ENCODE results near the gene RHEBL1. TPM values are rescaled to one million over a fixed set of nuclear protein-coding genes. Genes with fewer than 3 reads are reported as not detected.

Gene RHEBL1
- total RNA-seq, 2 donors from 2014 or later: 0.35 TPM; not detected in 1

DNA sequence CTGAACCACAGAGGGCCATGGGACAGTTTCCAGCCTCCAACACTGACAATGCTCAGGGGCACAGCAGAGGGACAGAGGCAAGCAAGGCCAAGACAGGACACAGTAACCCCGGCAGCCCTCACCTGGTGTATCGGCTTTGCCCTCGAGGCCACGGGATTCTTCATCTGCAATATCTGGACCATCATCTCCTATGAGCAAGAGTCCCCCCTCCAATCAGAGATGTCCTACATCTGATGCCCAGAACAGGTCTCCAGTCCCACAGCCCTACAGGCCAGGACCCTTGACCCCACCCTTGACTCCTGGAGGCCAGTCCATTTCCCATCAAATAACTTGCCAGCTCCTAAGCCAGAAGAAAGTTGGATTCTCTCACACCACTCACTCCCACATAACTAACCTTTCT, 26.5 kb downstream of the RHEBL1 start:
- Histone ChIP-seq H3K4me1 (no peaks in the 10 kb centered on the region), H3K27me3 (no peaks in the 10 kb centered on the region), H3K4me3 (no peak overlapping the region), H3K36me3 (peaks cover 100% of the 10 kb centered on the region), H3K9me3 (no peaks in the 10 kb centered on the region), H3K27ac (no peak overlapping the region)
- DNase-seq (ENCODE audit: low spot score): no peak
- TF ChIP-seq CTCF (IDR thresholded peaks at IDR 0.05): no peak

- no peaks in the 10 kb centered on the region for H3K27me3 ChIP-seq
- no peak overlapping the region for H3K27ac ChIP-seq
- no peak for TF ChIP-seq CTCF (IDR thresholded peaks at IDR 0.05)
- no peaks in the 10 kb centered on the region for H3K4me1 ChIP-seq
- DNase-seq (ENCODE audit: low spot score): no peak
- no peak overlapping the region for H3K4me3 ChIP-seq
- H3K36me3 ChIP-seq: peaks cover 100% of the 10 kb centered on the region
- no peaks in the 10 kb centered on the region for H3K9me3 ChIP-seq
These were observed 27.8 kb downstream of the RHEBL1 start for GRCh38 chr12:49041881-49042484.

DNA sequence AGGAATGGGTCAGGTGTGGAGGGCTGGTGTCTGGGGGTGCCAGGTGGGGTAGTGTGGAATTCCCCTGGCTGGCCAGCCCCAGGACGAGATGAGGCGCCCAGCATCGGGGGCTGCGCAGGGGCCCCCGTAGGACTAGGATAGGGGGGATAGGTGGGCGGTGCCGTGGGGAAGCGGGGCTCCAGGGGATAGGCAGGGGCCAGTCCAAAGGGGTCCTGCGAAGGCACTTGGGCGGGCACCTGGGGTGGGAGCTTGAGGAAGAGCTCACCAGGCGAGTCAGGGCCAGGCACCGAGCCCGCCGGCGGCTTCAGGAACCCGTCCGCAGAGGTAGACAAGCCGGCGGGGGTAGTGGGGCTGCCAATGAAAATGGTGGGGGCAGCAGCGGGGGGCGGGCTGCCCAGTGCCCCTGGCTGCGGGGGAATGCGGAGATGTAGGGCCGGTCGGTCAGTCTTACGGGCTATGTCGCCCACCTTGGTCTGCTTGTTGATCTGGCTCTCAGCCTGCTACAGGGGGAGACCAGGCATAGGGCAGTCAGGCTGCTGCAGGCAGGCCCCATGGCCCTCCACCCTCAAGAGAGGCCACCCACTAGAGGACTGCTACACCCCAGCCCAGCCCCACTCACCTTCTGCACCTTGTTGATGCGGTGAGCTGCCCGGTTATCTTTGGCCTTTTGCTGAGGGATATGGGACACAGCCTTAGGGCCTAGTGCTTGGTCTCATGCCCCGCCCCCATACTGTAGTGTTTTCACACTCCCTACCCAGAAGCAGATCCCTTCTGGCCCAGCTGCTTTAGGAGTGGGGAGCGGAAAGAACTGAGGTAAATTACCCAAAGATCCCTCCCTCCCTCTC, 28.5 kb downstream of the RHEBL1 start:
- no peak for TF ChIP-seq CTCF (IDR thresholded peaks at IDR 0.05)
- DNase-seq (ENCODE audit: low spot score): no peak
- H3K9me3 ChIP-seq: no peaks in the 10 kb centered on the region
- H3K27ac ChIP-seq: no peak overlapping the region
- no peaks in the 10 kb centered on the region for H3K27me3 ChIP-seq
- H3K36me3 ChIP-seq: peaks cover 95% of the 10 kb centered on the region
- H3K4me1 ChIP-seq: no peaks in the 10 kb centered on the region
- no peak overlapping the region for H3K4me3 ChIP-seq

DNA sequence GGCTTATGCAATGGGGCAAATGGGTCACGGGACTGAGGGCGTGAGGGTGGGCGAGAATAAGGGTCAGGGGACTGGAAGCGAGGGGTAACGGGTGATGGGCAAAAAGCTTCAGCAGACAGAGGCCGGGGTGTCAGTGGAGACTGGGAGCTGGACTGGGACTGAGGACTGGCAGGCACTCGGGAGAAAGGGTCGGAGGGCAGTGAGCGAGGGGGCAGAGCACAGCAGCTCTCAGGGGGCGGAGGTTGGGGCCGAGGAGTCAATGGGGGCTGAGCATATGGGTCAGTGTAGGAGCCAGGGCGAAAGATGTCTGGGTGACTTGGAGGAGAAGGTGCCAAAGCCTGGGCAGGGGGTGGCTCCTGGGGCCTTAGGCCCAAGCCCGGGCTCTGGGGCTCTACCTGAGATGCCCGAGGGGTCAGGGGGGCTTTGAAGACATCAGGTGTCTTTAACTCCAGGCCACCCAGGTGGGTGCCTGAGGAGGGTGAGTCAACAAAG, 29.4 kb downstream of the RHEBL1 start:
- no peak for DNase-seq (ENCODE audit: low spot score)
- no peaks in the 10 kb centered on the region for H3K9me3 ChIP-seq

More for the DNA sequence above, 29.4 kb downstream of the RHEBL1 start:
- H3K27me3 ChIP-seq: no peaks in the 10 kb centered on the region
- H3K4me3 ChIP-seq: no peak overlapping the region
- no peaks in the 10 kb centered on the region for H3K4me1 ChIP-seq
- no peak for TF ChIP-seq CTCF (IDR thresholded peaks at IDR 0.05)
- H3K27ac ChIP-seq: no peak overlapping the region
- H3K36me3 ChIP-seq: peaks cover 93% of the 10 kb centered on the region
